HepG2 (cell line): ENCODE measurements around the gene CFAP99. TPM values are rescaled to one million over a fixed set of nuclear protein-coding genes. Genes with fewer than 3 reads are reported as not detected.

Source experiments
- ATAC-seq: fragments of 200-7000 bp; cut with Tn5 transposase; 3 replicates; pipeline ENCODE4 v1.9.1; 2020; ENCODE audit warnings: mild to moderate bottlenecking, moderate library complexity
- BruUV-seq: library from RNA; stranded (reverse); fragments of 400-500 nt; replicated peaks from 2 replicates; lab custom pipeline; 2021; lab: Mats Ljungman, UMichigan
- CTCF ChIA-PET: fragments of 300-600 bp; formaldehyde crosslinking; extraction: SDS; loops from one replicate; lab custom pipeline; 2021; ENCODE audit warnings: low total read pairs, inconsistent platforms, low intra/inter-chr PET ratio; lab: Yijun Ruan, JAX
- POLR2A ChIA-PET: fragments of 350-600 bp; sonication (Branson Sonifier 250); formaldehyde crosslinking; loops from one replicate; lab custom pipeline; 2020; ENCODE audit warnings: antibody characterized with exemption, inconsistent platforms; lab: Yijun Ruan, JAX
- DNase-seq: peaks from one replicate; pipeline ENCODE4 v3.0.0-alpha.2; 2015; ENCODE audit warnings: low spot score
- FAIRE-seq: peaks from 3 replicates; lab custom pipeline; 2011; peaks lifted over from hg19 to GRCh38; lab: Jason Lieb, UNC
- H2AFZ ChIP-seq: one replicate; pipeline ENCODE4 v1.6.1; 2011; ENCODE audit warnings: low read length, inconsistent platforms
- H3K27ac ChIP-seq: fragments of 300-600 bp; 3 replicates; pipeline ENCODE4 v1.8.0; 2011; ENCODE audit warnings: mixed run types, mild to moderate bottlenecking, mixed read lengths, low read length, inconsistent platforms; ENCODE audit not compliant: insufficient read depth; ENCODE audit errors: extremely low read length
- H3K27me3 ChIP-seq, 2 experiments: fragments of 200-600 bp in 1 of 2; 2 replicates in 1 of 2; 3 replicates in 1 of 2; pipeline versions ENCODE4 v1.6.0 to v1.8.0; 2011; ENCODE audit warnings: low read length in 2 of 2, mild to moderate bottlenecking in 2 of 2, moderate library complexity in 2 of 2, inconsistent platforms in 1 of 2; ENCODE audit not compliant: insufficient read depth in 2 of 2, control insufficient read depth in 1 of 2
- H3K36me3 ChIP-seq, 2 experiments: fragments of 200-600 bp in 1 of 2; replicated peaks in 1 of 2; 2 replicates in 1 of 2; 3 replicates in 1 of 2; pipeline versions ENCODE4 v1.5.1 to v1.8.0; 2011; ENCODE audit warnings: low read length in 2 of 2, inconsistent platforms in 1 of 2; ENCODE audit not compliant: insufficient read depth in 2 of 2, control insufficient read depth in 1 of 2
- H3K4me1 ChIP-seq: 2 replicates; pipeline ENCODE4 v1.5.1; 2012; ENCODE audit warnings: low read length, inconsistent platforms; ENCODE audit not compliant: insufficient read depth
- H3K4me2 ChIP-seq: 2 replicates; pipeline ENCODE4 v1.6.0; 2011; ENCODE audit warnings: low read depth, low read length, inconsistent platforms
- H3K4me3 ChIP-seq, 3 experiments: fragments of 200-600 bp in 1 of 3; sonication (generic), shearing (Covaris generic) in 1 of 3; replicated peaks in 1 of 3; 2 replicates each; pipeline ENCODE4 v1.5.1; 2011 to 2016; ENCODE audit warnings: low read length in 3 of 3, inconsistent platforms in 2 of 3, low read depth in 2 of 3, mild to moderate bottlenecking in 2 of 3, control low read depth in 1 of 3, mixed read lengths in 1 of 3; ENCODE audit not compliant: insufficient read depth in 1 of 3
- H3K79me2 ChIP-seq: one replicate; pipeline ENCODE4 v1.6.1; 2011; ENCODE audit warnings: low read length, inconsistent platforms; ENCODE audit not compliant: insufficient read depth
- H3K9ac ChIP-seq: 2 replicates; pipeline ENCODE4 v1.6.0; 2011; ENCODE audit warnings: mild to moderate bottlenecking, low read depth, low read length, inconsistent platforms; ENCODE audit not compliant: insufficient read depth
- H3K9me3 ChIP-seq: 2 replicates; pipeline ENCODE4 v1.5.1; 2012; ENCODE audit warnings: mild to moderate bottlenecking, low read length
- H4K20me1 ChIP-seq: 2 replicates; pipeline ENCODE4 v1.6.0; 2011; ENCODE audit warnings: inconsistent platforms, mild to moderate bottlenecking, low read length, moderate library complexity; ENCODE audit not compliant: insufficient read depth
- CEBPG ChIP-seq: IDR thresholded peaks from 2 replicates; pipeline ENCODE4 v1.6.1; 2016
- ESRRA ChIP-seq: sonication (generic); formaldehyde crosslinking; IDR thresholded peaks from 2 replicates; pipeline ENCODE4 v1.5.1; 2020; ENCODE audit warnings: mild to moderate bottlenecking, low read depth, missing genetic modification reagents
- GABPA ChIP-seq, 2 experiments: IDR thresholded peaks; 2 replicates each; pipeline ENCODE4 v1.6.1; 2011 to 2016; ENCODE audit warnings: low read depth in 2 of 2, low read length in 1 of 2, missing biosample characterization in 1 of 2, missing genetic modification characterization in 1 of 2
- KDM1A ChIP-seq: IDR thresholded peaks from 2 replicates; pipeline ENCODE4 v1.6.1; 2016; ENCODE audit warnings: missing compliant biosample characterization
- MYNN ChIP-seq: sonication (generic); formaldehyde crosslinking; IDR thresholded peaks from 2 replicates; pipeline ENCODE4 v1.4.0; 2020; ENCODE audit warnings: mild to moderate bottlenecking, low read depth, missing genetic modification reagents
- NFAT5 ChIP-seq: sonication (generic); formaldehyde crosslinking; IDR thresholded peaks from 2 replicates; pipeline ENCODE4 v1.4.0; 2020; ENCODE audit warnings: missing genetic modification reagents
- ZNF496 ChIP-seq: sonication (generic); formaldehyde crosslinking; IDR thresholded peaks from 2 replicates; pipeline ENCODE4 v1.8.1; 2023; ENCODE audit warnings: mild to moderate bottlenecking, moderate library complexity, missing genetic modification reagents; ENCODE audit not compliant: insufficient replicate concordance
- WGBS: methylation state at CpG from one replicate; pipeline ENCODE4 v1.1.6; 2017; ENCODE audit warnings: low lambda C conversion rate; 5-methylcytosine and 5-hydroxymethylcytosine counted together
- in situ Hi-C: cut with HindIII; loops from 2 replicates; pipeline ENCODE4 v1.10.0; 2017; ENCODE audit warnings: low pct_unique_long_range_greater_than_20kb; ENCODE audit not compliant: extremely low pct_ligation_motif_present
- intact Hi-C: fragments of 100-400 bp; cut with micrococcal nuclease; formaldehyde crosslinking; loops from one replicate; pipeline ENCODE4 v1.10.0; 2022; ENCODE audit not compliant: unreplicated experiment
- polyA plus RNA-seq, 8 experiments: library from polyadenylated mRNA; depleted of rRNA in 3 of 8; stranded (reverse) in 7 of 8; unstranded in 1 of 8; fragments of >200 nt; fragmentation: Illumina TruSeq in 4 of 8; extraction: Trizol in 4 of 8; gene quantifications; 2 replicates each; pipeline versions ENCODE4 v1.2.1 to v1.2.3, GENCODE V29; 2011 to 2016; ENCODE audit warnings: low read depth in 4 of 8, missing spikeins in 1 of 8, mixed read lengths in 1 of 8; ENCODE audit not compliant: insufficient read depth in 1 of 8
- total RNA-seq, 5 experiments: library from RNA; depleted of rRNA; stranded (reverse); fragments of >200 nt; fragmentation: Illumina TruSeq; extraction: Trizol; gene quantifications; 2 replicates each; pipeline ENCODE4 v1.2.3, GENCODE V29; 2016; ENCODE audit warnings: low read depth in 1 of 5
- TF ChIP-seq, protein P1 (sequence below): sonication (generic); formaldehyde crosslinking; IDR thresholded peaks from 2 replicates; pipeline ENCODE4 v1.4.0; 2020; ENCODE audit warnings: missing genetic modification reagents

The CFAP99 gene
- total and polyA plus RNA-seq, 2 of the 13 experiments (the other 11 are each of a cell fraction or from before 2014, with no cell fraction given): not detected

DNA sequence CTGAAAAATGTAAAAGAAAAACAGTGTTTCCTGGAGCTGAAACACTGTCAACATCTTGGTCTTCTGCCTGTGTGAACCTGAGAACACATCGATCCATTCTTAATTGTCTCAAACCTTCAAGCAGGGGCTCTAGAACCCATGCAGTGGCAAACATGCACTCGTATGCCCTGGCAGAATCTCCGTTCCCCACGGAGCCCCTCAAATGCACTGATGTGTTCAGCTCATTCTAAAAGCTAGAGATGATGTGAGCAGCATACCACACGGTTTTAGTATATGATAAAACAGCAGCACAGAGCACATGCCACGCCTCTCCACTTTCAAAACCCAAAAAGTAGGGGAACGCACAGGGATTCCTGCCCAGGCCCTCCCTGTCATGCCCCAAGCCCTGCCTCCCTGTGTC, 45.2 kb upstream of the CFAP99 start:
- in situ Hi-C loops: no loop called here
- CTCF ChIA-PET: no interaction called here
- Histone ChIP-seq H3K27ac (no peak overlapping the region), H3K36me3 (no peaks in the 10 kb centered on the region), H3K27me3 (peaks cover 4 to 36% of the 10 kb centered on the region in 2 experiments; a peak in 3 of 5 replicates), H3K4me2 (no peak overlapping the region), H3K79me2 (no peaks in the 10 kb centered on the region), H3K4me3 (no peak overlapping the region), H2AFZ (no peak overlapping the region), H3K9ac (no peak overlapping the region), H3K4me1 (no peaks in the 10 kb centered on the region), H3K9me3 (no peaks in the 10 kb centered on the region), H4K20me1 (no peaks in the 10 kb centered on the region)
- FAIRE-seq: no peak
- no peak for DNase-seq
- WGBS: 17% methylated on average over 7 of the region's 7 CpGs
- ATAC-seq: no peak
- no peak for TF ChIP-seq GABPA (IDR thresholded peaks at IDR 0.05; ENCODE audit: low read depth, low read length)
- TF ChIP-seq GABPA (CRISPR knock-in tag; IDR thresholded peaks at IDR 0.05; ENCODE audit: low read depth): no peak
- no peak for TF ChIP-seq ESRRA (CRISPR knock-in tag)
- TF ChIP-seq, protein P1, sequence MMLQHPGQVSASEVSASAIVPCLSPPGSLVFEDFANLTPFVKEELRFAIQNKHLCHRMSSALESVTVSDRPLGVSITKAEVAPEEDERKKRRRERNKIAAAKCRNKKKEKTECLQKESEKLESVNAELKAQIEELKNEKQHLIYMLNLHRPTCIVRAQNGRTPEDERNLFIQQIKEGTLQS (CRISPR knock-in tag): no peak
- TF ChIP-seq CEBPG (CRISPR knock-in tag): no peak
- TF ChIP-seq KDM1A (CRISPR knock-in tag): no peak
- TF ChIP-seq NFAT5 (CRISPR knock-in tag): no peak
- TF ChIP-seq MYNN: no peak
- TF ChIP-seq ZNF496 (CRISPR knock-in tag): no peak
- BruUV-seq: no TSS peak
- POLR2A ChIA-PET: no interaction called here
- intact Hi-C loops: no loop called here
